Measurements from ENCODE around the gene EDDM13.
"Not testable (repeated sequence)": the region's sequence is repeated elsewhere in the genome, so short reads cannot be mapped to it uniquely, and the experiment has no call there.

EDDM13 gene

DNA sequence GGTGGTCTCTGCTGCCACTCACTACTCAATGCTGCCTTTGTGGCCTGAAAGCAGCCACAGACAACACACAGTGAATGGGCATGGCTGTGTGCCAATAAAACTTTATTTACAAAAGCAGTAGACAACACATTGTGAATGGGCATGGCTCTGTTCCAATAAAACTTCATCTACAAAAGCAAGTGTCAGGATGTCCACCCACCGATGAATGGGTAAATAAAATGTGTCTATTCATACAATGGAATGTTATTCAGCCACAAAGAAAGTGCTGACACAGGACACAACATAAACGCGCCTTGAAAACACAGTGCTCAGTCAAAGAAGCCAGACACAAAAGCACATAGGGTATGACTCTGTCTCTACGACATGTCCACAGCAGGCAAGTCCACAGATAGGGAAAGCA is 22.0 kb downstream of the EDDM13 start:
- TF ChIP-seq POU2F2 (IDR thresholded peaks at IDR 0.05; ENCODE audit: low read depth, low read length): no peak
- no peak for TF ChIP-seq POLR2AphosphoS5 (IDR thresholded peaks at IDR 0.05; ENCODE audit: low read depth, low read length)
- TF ChIP-seq SPI1 (IDR thresholded peaks at IDR 0.05; ENCODE audit: low read depth, low read length): no peak
- no peak for TF ChIP-seq TAF1 (IDR thresholded peaks at IDR 0.05; ENCODE audit: low read depth, low read length)
- TF ChIP-seq PAX5 (IDR thresholded peaks at IDR 0.05; ENCODE audit: insufficient read depth, low read length, severe bottlenecking): no peak
- TF ChIP-seq POLR2A (IDR thresholded peaks at IDR 0.05; ENCODE audit: low read depth, low read length): no peak
- FAIRE-seq: no peak
- DNase-seq (ENCODE audit: insufficient read length, low spot score): no peak

DNA sequence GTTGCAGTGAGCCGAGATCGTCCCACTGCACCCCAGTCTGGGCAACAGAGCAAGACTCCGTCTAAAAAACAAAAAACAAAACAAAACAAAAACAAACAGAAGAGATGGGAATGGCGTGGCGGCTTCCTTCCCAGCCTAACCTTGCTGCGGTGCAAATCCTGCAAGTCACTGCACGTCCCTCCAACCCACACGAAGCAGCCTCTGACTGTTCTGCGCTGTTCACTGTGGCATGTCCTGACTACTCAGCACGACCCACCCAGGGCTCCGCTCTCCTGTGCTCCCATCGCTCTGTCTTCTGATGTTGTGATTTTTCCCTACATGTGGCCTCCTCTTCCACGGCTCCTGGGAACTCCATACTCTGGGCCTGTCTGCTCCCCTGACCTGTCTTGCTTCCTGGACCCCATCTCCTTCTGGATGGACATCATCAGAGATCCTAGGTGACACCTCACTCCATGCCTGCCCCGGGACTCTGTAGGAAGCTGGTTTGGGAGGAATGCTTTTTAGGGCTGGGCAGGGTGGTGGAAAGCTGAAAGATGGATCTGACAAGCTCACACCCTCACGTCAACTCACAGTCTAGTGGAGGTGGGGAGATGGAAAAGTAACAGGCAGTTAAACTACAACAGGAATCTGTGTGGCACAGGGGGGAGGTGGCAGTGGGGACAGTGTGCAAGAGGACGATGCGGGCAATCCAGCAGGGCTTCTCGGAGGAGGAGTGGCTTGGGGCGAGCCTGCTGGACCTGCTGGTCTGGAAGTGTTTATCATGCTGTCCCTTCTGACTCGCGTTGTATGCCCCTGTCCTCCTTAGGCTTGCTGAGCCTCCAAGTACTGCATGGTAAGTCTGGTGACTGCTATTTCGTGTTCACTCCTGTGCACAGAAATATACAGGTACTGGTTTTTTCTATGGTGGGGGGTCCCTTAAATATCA is 23.2 kb downstream of the EDDM13 start:
- FAIRE-seq (no peak), DNase-seq (ENCODE audit: insufficient read length, low spot score) (no peak)
- no peak for TF ChIP-seq POLR2AphosphoS5 (IDR thresholded peaks at IDR 0.05; ENCODE audit: low read depth, low read length)
- no peak for TF ChIP-seq SPI1 (IDR thresholded peaks at IDR 0.05; ENCODE audit: low read depth, low read length)
- no peak for TF ChIP-seq POLR2A (IDR thresholded peaks at IDR 0.05; ENCODE audit: low read depth, low read length)
- no peak for TF ChIP-seq PAX5 (IDR thresholded peaks at IDR 0.05; ENCODE audit: insufficient read depth, low read length, severe bottlenecking)
- TF ChIP-seq TAF1 (IDR thresholded peaks at IDR 0.05; ENCODE audit: low read depth, low read length): no peak
- TF ChIP-seq POU2F2 (IDR thresholded peaks at IDR 0.05; ENCODE audit: low read depth, low read length): no peak

DNA sequence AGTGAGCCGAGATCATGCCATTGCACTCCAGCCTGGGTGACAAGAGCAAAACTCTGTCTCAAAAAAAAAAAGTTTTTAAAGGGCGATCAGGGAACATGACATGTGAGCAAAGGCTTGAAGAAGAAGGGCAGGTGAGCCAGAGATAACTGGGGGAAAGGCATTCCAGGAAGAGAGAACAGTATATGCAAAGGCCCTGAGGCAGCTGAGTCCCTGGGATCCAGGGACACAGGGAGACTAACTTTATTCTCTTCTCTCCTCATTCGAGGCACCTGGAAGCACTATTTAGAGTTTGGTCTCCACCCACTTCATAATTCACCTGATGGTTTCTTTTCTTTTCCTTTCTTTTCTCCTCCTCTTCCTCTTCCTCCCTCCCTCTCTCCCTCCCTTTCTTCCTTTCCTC is 24.5 kb downstream of the EDDM13 start:
- TF ChIP-seq POLR2AphosphoS5 (IDR thresholded peaks at IDR 0.05; ENCODE audit: low read depth, low read length): no peak
- no peak for TF ChIP-seq TAF1 (IDR thresholded peaks at IDR 0.05; ENCODE audit: low read depth, low read length)
- TF ChIP-seq POLR2A (IDR thresholded peaks at IDR 0.05; ENCODE audit: low read depth, low read length): no peak
- TF ChIP-seq PAX5 (IDR thresholded peaks at IDR 0.05; ENCODE audit: insufficient read depth, low read length, severe bottlenecking): no peak
- TF ChIP-seq POU2F2 (IDR thresholded peaks at IDR 0.05; ENCODE audit: low read depth, low read length): no peak
- TF ChIP-seq SPI1 (IDR thresholded peaks at IDR 0.05; ENCODE audit: low read depth, low read length): no peak
- FAIRE-seq (no peak), DNase-seq (ENCODE audit: insufficient read length, low spot score) (no peak)

DNA sequence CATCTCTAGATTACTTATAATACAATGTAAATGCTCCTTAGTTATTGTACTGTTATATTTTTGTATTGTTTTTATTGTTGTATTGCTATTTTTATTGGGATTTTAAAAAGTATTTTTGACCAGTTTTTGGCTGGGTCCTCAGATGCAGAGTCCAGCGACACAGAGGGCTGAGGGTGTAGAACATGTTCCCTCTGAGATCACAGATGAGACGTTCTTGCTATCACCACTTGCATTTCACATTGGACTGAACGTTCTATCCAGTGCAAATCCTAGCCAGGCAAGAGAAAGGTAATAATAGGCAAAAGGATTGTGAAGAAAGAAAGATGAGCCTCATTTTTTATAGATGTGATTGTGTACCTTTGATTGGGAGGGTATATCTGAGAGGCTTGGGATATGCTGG is 27.1 kb downstream of the EDDM13 start:
- no peak for DNase-seq (ENCODE audit: insufficient read length, low spot score)
- FAIRE-seq: no peak
- TF ChIP-seq POLR2AphosphoS5 (IDR thresholded peaks at IDR 0.05; ENCODE audit: low read depth, low read length) (no peak), PAX5 (IDR thresholded peaks at IDR 0.05; ENCODE audit: insufficient read depth, low read length, severe bottlenecking) (no peak), POLR2A (IDR thresholded peaks at IDR 0.05; ENCODE audit: low read depth, low read length) (no peak), TAF1 (IDR thresholded peaks at IDR 0.05; ENCODE audit: low read depth, low read length) (no peak), SPI1 (IDR thresholded peaks at IDR 0.05; ENCODE audit: low read depth, low read length) (no peak), POU2F2 (IDR thresholded peaks at IDR 0.05; ENCODE audit: low read depth, low read length) (no peak)

DNA sequence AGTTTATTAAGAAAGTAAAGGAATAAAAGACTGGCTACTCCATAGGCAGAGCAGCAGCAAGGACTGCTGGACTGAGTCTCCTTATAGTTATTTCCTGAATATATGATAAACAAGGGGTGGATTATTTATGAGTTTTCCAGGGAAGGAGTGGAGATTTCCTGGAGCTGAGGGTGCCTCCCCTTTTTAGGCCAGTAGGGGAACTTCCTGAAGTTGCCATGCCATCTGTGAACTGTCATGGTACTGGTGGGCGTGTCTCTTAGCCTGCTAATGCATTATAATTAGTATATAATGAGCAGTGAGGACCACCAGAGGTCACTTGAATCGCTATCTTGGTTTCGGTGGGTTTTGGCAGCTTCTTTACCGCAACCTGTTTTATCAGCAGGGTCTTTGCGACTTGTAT is 28.6 kb downstream of the EDDM13 start:
- no peak for DNase-seq (ENCODE audit: insufficient read length, low spot score)
- TF ChIP-seq SPI1 (IDR thresholded peaks at IDR 0.05; ENCODE audit: low read depth, low read length) (no peak), TAF1 (IDR thresholded peaks at IDR 0.05; ENCODE audit: low read depth, low read length) (no peak), POLR2AphosphoS5 (IDR thresholded peaks at IDR 0.05; ENCODE audit: low read depth, low read length) (no peak)
- no peak for FAIRE-seq

DNA sequence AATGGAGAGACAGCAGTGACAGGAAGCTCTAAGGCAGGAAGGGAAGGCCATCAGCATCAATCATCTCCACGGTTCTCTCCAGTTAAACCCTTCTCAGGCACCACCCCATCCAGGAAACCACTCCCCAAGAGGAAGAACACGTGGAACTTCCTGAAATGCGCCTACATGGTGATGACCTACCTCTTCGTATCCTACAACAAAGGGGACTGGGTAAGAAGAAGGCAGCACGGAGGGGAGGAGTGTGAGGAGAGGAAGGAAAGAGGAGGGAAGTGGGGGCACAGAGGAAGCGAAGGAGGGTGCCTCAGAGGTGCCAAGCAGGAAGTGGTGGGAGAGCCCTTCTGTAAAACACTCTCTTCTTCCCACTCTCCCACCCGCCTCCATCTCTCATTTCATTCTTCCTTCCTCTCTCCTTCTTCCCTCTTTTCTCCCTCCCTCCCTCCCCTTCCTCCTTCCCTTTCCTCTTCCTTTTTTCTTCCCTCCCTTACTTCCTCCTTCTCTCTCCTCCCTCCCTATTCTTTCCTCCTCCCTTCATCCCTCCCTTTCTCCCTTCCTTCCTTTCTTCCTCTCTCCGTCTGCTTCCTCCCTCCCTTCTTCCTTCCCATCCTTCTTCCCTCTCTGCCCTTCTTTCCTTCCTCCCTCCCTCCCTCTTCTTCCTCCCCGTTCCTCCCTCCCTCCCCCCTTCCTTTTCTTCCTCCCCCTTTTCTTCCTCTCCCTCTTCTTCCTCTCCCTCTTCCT is 29.5 kb downstream of the EDDM13 start:
- DNase-seq (ENCODE audit: insufficient read length, low spot score): no peak
- no peak for FAIRE-seq
- TF ChIP-seq SPI1 (IDR thresholded peaks at IDR 0.05; ENCODE audit: low read depth, low read length): no peak
- TF ChIP-seq PAX5 (IDR thresholded peaks at IDR 0.05; ENCODE audit: insufficient read depth, low read length, severe bottlenecking): no peak
- no peak for TF ChIP-seq TAF1 (IDR thresholded peaks at IDR 0.05; ENCODE audit: low read depth, low read length)
- no peak for TF ChIP-seq POLR2AphosphoS5 (IDR thresholded peaks at IDR 0.05; ENCODE audit: low read depth, low read length)
- TF ChIP-seq POU2F2 (IDR thresholded peaks at IDR 0.05; ENCODE audit: low read depth, low read length): no peak
- TF ChIP-seq POLR2A (IDR thresholded peaks at IDR 0.05; ENCODE audit: low read depth, low read length): no peak

DNA sequence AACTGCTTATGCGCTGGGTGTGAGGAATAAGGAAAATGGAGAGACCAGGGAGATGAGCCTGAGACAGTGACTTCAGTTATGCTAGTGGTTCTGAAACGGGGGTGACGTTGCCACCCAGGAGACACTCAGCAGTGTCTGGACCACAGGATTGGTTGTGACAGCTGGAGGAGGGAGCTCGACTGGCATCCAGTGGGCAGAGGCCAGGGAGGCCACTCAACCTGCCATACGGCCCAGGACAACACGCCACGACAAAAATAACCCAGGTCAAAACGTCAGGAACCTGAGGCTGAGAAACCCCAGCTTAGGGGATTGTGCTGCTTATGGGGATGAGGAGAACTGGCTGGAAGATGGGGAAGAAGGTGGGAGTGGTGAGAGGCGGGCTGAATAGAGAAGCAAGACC is 31.7 kb downstream of the EDDM13 start:
- DNase-seq (ENCODE audit: insufficient read length, low spot score): no peak
- FAIRE-seq: no peak
- TF ChIP-seq POLR2AphosphoS5 (IDR thresholded peaks at IDR 0.05; ENCODE audit: low read depth, low read length): no peak
- no peak for TF ChIP-seq POLR2A (IDR thresholded peaks at IDR 0.05; ENCODE audit: low read depth, low read length)
- TF ChIP-seq TAF1 (IDR thresholded peaks at IDR 0.05; ENCODE audit: low read depth, low read length): no peak

DNA sequence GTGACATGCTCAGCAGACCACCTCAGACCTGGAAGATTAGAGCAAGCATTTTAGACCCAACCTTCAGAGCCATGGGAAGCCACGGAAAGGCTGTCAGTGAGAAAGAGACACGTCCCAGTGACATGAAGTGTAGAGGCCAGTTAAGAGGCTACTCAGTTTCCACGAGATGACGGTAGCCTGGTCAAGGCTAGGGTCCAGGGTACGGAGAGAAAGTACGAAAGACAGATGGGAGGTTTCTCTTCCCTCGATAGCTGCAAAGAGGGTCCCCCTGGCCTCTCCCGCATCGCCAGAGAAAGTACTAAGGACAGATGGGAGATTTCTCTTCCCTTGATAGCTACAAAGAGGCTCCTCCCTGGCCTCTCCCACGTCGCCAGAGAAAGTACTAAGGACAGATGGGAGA is 33.5 kb downstream of the EDDM13 start:
- TF ChIP-seq POLR2AphosphoS5 (IDR thresholded peaks at IDR 0.05; ENCODE audit: low read depth, low read length) (no peak), POLR2A (IDR thresholded peaks at IDR 0.05; ENCODE audit: low read depth, low read length) (no peak), POU2F2 (IDR thresholded peaks at IDR 0.05; ENCODE audit: low read depth, low read length) (no peak), PAX5 (IDR thresholded peaks at IDR 0.05; ENCODE audit: insufficient read depth, low read length, severe bottlenecking) (no peak), TAF1 (IDR thresholded peaks at IDR 0.05; ENCODE audit: low read depth, low read length) (no peak), SPI1 (IDR thresholded peaks at IDR 0.05; ENCODE audit: low read depth, low read length) (no peak)
- DNase-seq (ENCODE audit: insufficient read length, low spot score) (no peak), FAIRE-seq (no peak)

DNA sequence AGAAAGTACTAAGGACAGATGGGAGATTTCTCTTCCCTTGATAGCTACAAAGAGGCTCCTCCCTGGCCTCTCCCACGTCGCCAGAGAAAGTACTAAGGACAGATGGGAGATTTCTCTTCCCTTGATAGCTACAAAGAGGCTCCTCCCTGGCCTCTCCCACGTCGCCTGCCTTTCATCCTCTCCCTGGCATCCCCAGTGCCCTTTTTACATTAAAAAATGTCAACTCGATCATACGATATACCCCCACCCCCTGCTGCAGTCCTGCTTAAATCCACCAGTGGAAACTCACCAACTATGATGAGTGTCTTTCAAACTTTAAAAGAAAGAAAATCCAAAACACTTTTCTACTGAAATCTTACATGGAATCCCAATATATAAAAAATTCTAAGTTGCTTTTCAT is 34.5 kb downstream of the EDDM13 start:
- DNase-seq (ENCODE audit: insufficient read length, low spot score); FAIRE-seq: not testable (repeated sequence)

DNA sequence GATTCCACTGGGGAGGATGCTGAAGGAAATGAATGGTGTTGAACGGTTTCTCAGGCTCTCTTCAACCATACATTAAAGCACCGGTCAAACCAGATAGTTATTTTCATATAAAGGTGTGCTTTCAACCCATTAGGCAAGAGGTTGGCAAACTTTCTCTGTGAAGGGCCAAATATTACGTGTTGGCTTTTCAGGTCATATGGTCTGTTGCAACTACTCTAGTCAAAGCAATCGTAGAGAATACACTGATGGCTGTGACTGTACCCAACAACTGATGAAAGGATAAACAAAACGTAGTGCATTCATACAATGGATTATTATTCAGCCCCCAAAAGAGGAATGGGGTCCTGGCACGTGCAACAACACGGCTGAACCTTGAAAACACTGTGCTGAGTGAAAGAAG is 36.2 kb downstream of the EDDM13 start:
- FAIRE-seq (no peak), DNase-seq (ENCODE audit: insufficient read length, low spot score) (no peak)
- no peak for TF ChIP-seq SPI1 (IDR thresholded peaks at IDR 0.05; ENCODE audit: low read depth, low read length)
- TF ChIP-seq PAX5 (IDR thresholded peaks at IDR 0.05; ENCODE audit: insufficient read depth, low read length, severe bottlenecking): no peak
- no peak for TF ChIP-seq POLR2A (IDR thresholded peaks at IDR 0.05; ENCODE audit: low read depth, low read length)
- no peak for TF ChIP-seq TAF1 (IDR thresholded peaks at IDR 0.05; ENCODE audit: low read depth, low read length)
- TF ChIP-seq POLR2AphosphoS5 (IDR thresholded peaks at IDR 0.05; ENCODE audit: low read depth, low read length): no peak
- TF ChIP-seq POU2F2 (IDR thresholded peaks at IDR 0.05; ENCODE audit: low read depth, low read length): no peak

All from GM12891 (cell line).